HEK293 (cell line): Measurements from ENCODE around the gene JMJD6.

Experiments
- GLI4 ChIP-seq: fragments of 450-650 bp; formaldehyde crosslinking; IDR thresholded peaks from 2 replicates; pipeline ENCODE4 v1.5.1; 2016; ENCODE audit warnings: missing biosample characterization, missing genetic modification characterization
- HIC1 ChIP-seq: fragments of 450-650 bp; formaldehyde crosslinking; IDR thresholded peaks from 2 replicates; pipeline ENCODE4 v1.5.1; 2016; ENCODE audit warnings: missing biosample characterization, missing genetic modification characterization
- IKZF3 ChIP-seq: fragments of 450-650 bp; IDR thresholded peaks from 2 replicates; pipeline ENCODE4 v1.5.0; 2018; ENCODE audit warnings: missing biosample characterization, mild to moderate bottlenecking, missing genetic modification characterization, moderate library complexity
- KLF16 ChIP-seq: fragments of 450-650 bp; formaldehyde crosslinking; IDR thresholded peaks from 2 replicates; pipeline ENCODE4 v1.5.1; 2017; ENCODE audit warnings: missing biosample characterization, missing genetic modification characterization
- KLF7 ChIP-seq: fragments of 450-650 bp; formaldehyde crosslinking; IDR thresholded peaks from 2 replicates; pipeline ENCODE4 v1.5.1; 2016; ENCODE audit warnings: missing biosample characterization, missing genetic modification characterization, borderline replicate concordance
- SP2 ChIP-seq: fragments of 450-650 bp; formaldehyde crosslinking; IDR thresholded peaks from 2 replicates; pipeline ENCODE4 v1.5.1; 2016; ENCODE audit warnings: missing biosample characterization, missing genetic modification characterization
- ZBTB11 ChIP-seq: fragments of 450-650 bp; formaldehyde crosslinking; conservative IDR thresholded peaks from 2 replicates; pipeline ENCODE4 v1.5.1; 2016; ENCODE audit warnings: low read depth, missing biosample characterization, missing genetic modification characterization
- ZFP41 ChIP-seq: fragments of 450-650 bp; formaldehyde crosslinking; IDR thresholded peaks from 2 replicates; pipeline ENCODE4 v1.5.1; 2016; ENCODE audit warnings: missing biosample characterization, missing genetic modification characterization, borderline replicate concordance
- ZNF138 ChIP-seq: fragments of 450-650 bp; formaldehyde crosslinking; IDR thresholded peaks from 2 replicates; pipeline ENCODE4 v1.5.1; 2016; ENCODE audit warnings: missing biosample characterization, missing genetic modification characterization, borderline replicate concordance
- ZNF175 ChIP-seq: fragments of 450-650 bp; formaldehyde crosslinking; IDR thresholded peaks from 2 replicates; pipeline ENCODE4 v1.5.1; 2016; ENCODE audit warnings: missing biosample characterization, missing genetic modification characterization
- ZNF211 ChIP-seq: fragments of 450-650 bp; formaldehyde crosslinking; IDR thresholded peaks from 2 replicates; pipeline ENCODE4 v1.5.1; 2016; ENCODE audit warnings: low read depth, missing biosample characterization, missing genetic modification characterization
- ZNF266 ChIP-seq: fragments of 450-650 bp; formaldehyde crosslinking; IDR thresholded peaks from 2 replicates; pipeline ENCODE4 v1.5.1; 2016; ENCODE audit warnings: missing biosample characterization, missing genetic modification characterization, low read depth
- ZNF394 ChIP-seq: fragments of 450-650 bp; formaldehyde crosslinking; IDR thresholded peaks from 2 replicates; pipeline ENCODE4 v1.5.1; 2016; ENCODE audit warnings: missing biosample characterization, missing genetic modification characterization, mild to moderate bottlenecking, moderate library complexity, borderline replicate concordance
- ZNF423 ChIP-seq: fragments of 450-650 bp; formaldehyde crosslinking; IDR thresholded peaks from 2 replicates; pipeline ENCODE4 v1.5.1; 2016; ENCODE audit warnings: missing biosample characterization, missing genetic modification characterization
- ZNF513 ChIP-seq: fragments of 450-650 bp; IDR thresholded peaks from 2 replicates; pipeline ENCODE4 v1.5.1; 2018; ENCODE audit warnings: missing biosample characterization, missing genetic modification characterization
- ZNF521 ChIP-seq: fragments of 450-650 bp; formaldehyde crosslinking; IDR thresholded peaks from 2 replicates; pipeline ENCODE4 v1.5.1; 2017; ENCODE audit warnings: missing biosample characterization, mild to moderate bottlenecking, missing genetic modification characterization
- ZNF585B ChIP-seq: fragments of 450-650 bp; formaldehyde crosslinking; IDR thresholded peaks from 2 replicates; pipeline ENCODE4 v1.5.1; 2016; ENCODE audit warnings: missing biosample characterization, missing genetic modification characterization
- ZNF596 ChIP-seq: fragments of 450-650 bp; IDR thresholded peaks from 2 replicates; pipeline ENCODE4 v1.5.0; 2018; ENCODE audit warnings: missing biosample characterization, mild to moderate bottlenecking, missing genetic modification characterization, moderate library complexity
- ZNF621 ChIP-seq: fragments of 450-650 bp; formaldehyde crosslinking; IDR thresholded peaks from 2 replicates; pipeline ENCODE4 v1.5.1; 2017; ENCODE audit warnings: missing biosample characterization, missing genetic modification characterization
- ZNF658 ChIP-seq: fragments of 450-650 bp; formaldehyde crosslinking; IDR thresholded peaks from 2 replicates; pipeline ENCODE4; 2016; ENCODE audit warnings: missing biosample characterization, missing genetic modification characterization
- ZNF76 ChIP-seq: fragments of 450-650 bp; formaldehyde crosslinking; IDR thresholded peaks from 2 replicates; pipeline ENCODE4; 2016; ENCODE audit warnings: low read depth, missing biosample characterization, missing genetic modification characterization, borderline replicate concordance
- ZNF843 ChIP-seq: fragments of 450-650 bp; formaldehyde crosslinking; IDR thresholded peaks from 2 replicates; pipeline ENCODE4 v1.5.1; 2016; ENCODE audit warnings: missing biosample characterization, missing genetic modification characterization
- ZXDB ChIP-seq: fragments of 450-650 bp; formaldehyde crosslinking; IDR thresholded peaks from 2 replicates; pipeline ENCODE4 v1.5.1; 2016; ENCODE audit warnings: missing biosample characterization, missing genetic modification characterization
- TF ChIP-seq, protein P1 (sequence below): fragments of 450-650 bp; formaldehyde crosslinking; IDR thresholded peaks from 2 replicates; pipeline ENCODE4 v1.5.1; 2016; ENCODE audit warnings: missing biosample characterization, missing genetic modification characterization, low read depth
- TF ChIP-seq, protein P2 (sequence below): fragments of 450-650 bp; formaldehyde crosslinking; IDR thresholded peaks from 2 replicates; pipeline ENCODE4 v1.5.1; 2016; ENCODE audit warnings: missing biosample characterization, missing genetic modification characterization
- TF ChIP-seq, protein P3 (sequence below): fragments of 450-650 bp; formaldehyde crosslinking; IDR thresholded peaks from 2 replicates; pipeline ENCODE4 v1.5.1; 2016; ENCODE audit warnings: missing biosample characterization, missing genetic modification characterization

JMJD6 gene

DNA sequence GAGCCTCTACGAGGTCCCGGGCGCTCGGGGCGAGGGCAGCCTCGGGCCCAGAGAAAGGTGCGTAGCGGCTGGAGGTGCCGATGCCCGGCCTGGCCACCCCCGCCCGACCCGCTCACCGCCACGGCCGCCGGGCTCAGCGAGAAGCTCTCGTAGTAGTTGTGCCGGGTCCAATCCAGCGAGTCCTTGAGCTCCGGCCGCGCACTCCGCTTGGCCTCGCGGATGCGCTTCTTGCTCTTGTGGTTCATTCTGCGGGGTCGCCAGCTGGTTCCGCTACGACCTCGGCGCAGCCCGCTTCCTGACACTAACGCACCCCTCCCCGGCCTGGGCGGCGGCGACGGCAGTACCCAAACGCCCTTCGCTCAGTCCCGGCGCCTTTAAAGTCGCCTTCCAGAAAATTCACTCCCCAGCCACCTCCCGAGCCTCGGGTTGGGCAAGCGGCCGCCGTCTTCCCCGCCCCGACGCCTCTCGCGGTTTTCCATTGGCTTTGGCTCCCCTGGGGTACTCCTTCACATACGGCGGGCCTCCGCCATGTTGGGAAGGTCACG lies at the start of gene JMJD6 (continued):
- TF ChIP-seq ZXDB (tag by site-specific recombination), result peak; percentile 47; the same call in 1 of the 2 replicates
- peak; percentile 95 for TF ChIP-seq SP2 (tag by site-specific recombination)
- no peak for TF ChIP-seq ZNF266 (tag by site-specific recombination)
- no peak for TF ChIP-seq ZNF211 (tag by site-specific recombination)
- TF ChIP-seq ZNF423 (tag by site-specific recombination), result peak; percentile 14; the same call in 1 of the 2 replicates
- no peak for TF ChIP-seq ZNF521 (tag by site-specific recombination)
- no peak for TF ChIP-seq ZNF621 (tag by site-specific recombination)
- TF ChIP-seq ZNF585B (tag by site-specific recombination), result no peak
- TF ChIP-seq HIC1 (tag by site-specific recombination), result no peak
- peak; percentile 52; the same call in 1 of the 2 replicates for TF ChIP-seq KLF16 (tag by site-specific recombination)
- TF ChIP-seq, protein P1, sequence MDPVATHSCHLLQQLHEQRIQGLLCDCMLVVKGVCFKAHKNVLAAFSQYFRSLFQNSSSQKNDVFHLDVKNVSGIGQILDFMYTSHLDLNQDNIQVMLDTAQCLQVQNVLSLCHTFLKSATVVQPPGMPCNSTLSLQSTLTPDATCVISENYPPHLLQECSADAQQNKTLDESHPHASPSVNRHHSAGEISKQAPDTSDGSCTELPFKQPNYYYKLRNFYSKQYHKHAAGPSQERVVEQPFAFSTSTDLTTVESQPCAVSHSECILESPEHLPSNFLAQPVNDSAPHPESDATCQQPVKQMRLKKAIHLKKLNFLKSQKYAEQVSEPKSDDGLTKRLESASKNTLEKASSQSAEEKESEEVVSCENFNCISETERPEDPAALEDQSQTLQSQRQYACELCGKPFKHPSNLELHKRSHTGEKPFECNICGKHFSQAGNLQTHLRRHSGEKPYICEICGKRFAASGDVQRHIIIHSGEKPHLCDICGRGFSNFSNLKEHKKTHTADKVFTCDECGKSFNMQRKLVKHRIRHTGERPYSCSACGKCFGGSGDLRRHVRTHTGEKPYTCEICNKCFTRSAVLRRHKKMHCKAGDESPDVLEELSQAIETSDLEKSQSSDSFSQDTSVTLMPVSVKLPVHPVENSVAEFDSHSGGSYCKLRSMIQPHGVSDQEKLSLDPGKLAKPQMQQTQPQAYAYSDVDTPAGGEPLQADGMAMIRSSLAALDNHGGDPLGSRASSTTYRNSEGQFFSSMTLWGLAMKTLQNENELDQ (tag by site-specific recombination), result no peak
- TF ChIP-seq ZNF843, result peak; percentile 21; the same call in 1 of the 2 replicates
- TF ChIP-seq, protein P2, sequence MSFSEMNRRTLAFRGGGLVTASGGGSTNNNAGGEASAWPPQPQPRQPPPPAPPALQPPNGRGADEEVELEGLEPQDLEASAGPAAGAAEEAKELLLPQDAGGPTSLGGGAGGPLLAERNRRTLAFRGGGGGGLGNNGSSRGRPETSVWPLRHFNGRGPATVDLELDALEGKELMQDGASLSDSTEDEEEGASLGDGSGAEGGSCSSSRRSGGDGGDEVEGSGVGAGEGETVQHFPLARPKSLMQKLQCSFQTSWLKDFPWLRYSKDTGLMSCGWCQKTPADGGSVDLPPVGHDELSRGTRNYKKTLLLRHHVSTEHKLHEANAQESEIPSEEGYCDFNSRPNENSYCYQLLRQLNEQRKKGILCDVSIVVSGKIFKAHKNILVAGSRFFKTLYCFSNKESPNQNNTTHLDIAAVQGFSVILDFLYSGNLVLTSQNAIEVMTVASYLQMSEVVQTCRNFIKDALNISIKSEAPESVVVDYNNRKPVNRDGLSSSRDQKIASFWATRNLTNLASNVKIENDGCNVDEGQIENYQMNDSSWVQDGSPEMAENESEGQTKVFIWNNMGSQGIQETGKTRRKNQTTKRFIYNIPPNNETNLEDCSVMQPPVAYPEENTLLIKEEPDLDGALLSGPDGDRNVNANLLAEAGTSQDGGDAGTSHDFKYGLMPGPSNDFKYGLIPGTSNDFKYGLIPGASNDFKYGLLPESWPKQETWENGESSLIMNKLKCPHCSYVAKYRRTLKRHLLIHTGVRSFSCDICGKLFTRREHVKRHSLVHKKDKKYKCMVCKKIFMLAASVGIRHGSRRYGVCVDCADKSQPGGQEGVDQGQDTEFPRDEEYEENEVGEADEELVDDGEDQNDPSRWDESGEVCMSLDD (tag by site-specific recombination), result peak; percentile 97
- TF ChIP-seq ZNF138, result no peak
- TF ChIP-seq IKZF3 (tag by site-specific recombination), result peak; percentile 75
- no peak for TF ChIP-seq ZNF596
- TF ChIP-seq ZNF76, result peak; percentile 82
- no peak for TF ChIP-seq ZNF513 (tag by site-specific recombination)
- peak; percentile 25; the same call in 1 of the 2 replicates for TF ChIP-seq ZBTB11
- no peak for TF ChIP-seq ZNF658
- TF ChIP-seq KLF7 (tag by site-specific recombination), result peak; percentile 58; the same call in 1 of the 2 replicates
- TF ChIP-seq GLI4 (tag by site-specific recombination), result no peak
- peak; percentile 75; the same call in 1 of the 2 replicates for TF ChIP-seq ZNF394 (tag by site-specific recombination)
- TF ChIP-seq, protein P3, sequence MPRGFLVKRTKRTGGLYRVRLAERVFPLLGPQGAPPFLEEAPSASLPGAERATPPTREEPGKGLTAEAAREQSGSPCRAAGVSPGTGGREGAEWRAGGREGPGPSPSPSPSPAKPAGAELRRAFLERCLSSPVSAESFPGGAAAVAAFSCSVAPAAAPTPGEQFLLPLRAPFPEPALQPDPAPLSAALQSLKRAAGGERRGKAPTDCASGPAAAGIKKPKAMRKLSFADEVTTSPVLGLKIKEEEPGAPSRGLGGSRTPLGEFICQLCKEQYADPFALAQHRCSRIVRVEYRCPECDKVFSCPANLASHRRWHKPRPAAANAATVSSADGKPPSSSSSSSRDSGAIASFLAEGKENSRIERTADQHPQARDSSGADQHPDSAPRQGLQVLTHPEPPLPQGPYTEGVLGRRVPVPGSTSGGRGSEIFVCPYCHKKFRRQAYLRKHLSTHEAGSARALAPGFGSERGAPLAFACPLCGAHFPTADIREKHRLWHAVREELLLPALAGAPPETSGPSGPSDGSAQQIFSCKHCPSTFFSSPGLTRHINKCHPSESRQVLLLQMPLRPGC, result peak; percentile 7; the same call in 1 of the 2 replicates
- TF ChIP-seq ZFP41 (tag by site-specific recombination), result no peak
- TF ChIP-seq ZNF175, result no peak
